Calu3 (cell line): ENCODE data around the gene TMEM132D. TPM values are rescaled to one million over a fixed set of nuclear protein-coding genes. Genes with fewer than 3 reads are reported as not detected.
"Not testable (repeated sequence)": the region's sequence is repeated elsewhere in the genome, so short reads cannot be mapped to it uniquely, and the experiment has no call there.

Source experiments
- BruUV-seq: library from RNA; stranded (reverse); fragments of 400-500 nt; replicated peaks from 2 replicates; lab custom pipeline; 2021; lab: Mats Ljungman, UMichigan
- CTCF ChIA-PET: fragments of 300-600 bp; sonication (Branson Sonifier 250); formaldehyde crosslinking; loops from one replicate; lab custom pipeline; 2022; ENCODE audit warnings: antibody characterized with exemption; lab: Charles Lee
- DNase-seq: peaks from one replicate; pipeline ENCODE4 v3.0.0; 2022
- H3K27ac Mint-ChIP-seq: one replicate; pipeline ENCODE4 v1.8.0; 2022; ENCODE audit warnings: mixed read lengths; ENCODE audit not compliant: unreplicated experiment
- H3K27me3 Mint-ChIP-seq: one replicate; pipeline ENCODE4 v1.8.0; 2022; ENCODE audit warnings: mixed read lengths; ENCODE audit not compliant: unreplicated experiment
- H3K36me3 Mint-ChIP-seq: one replicate; pipeline ENCODE4 v1.8.0; 2022; ENCODE audit warnings: mild to moderate bottlenecking, moderate library complexity, mixed read lengths; ENCODE audit not compliant: insufficient read depth, unreplicated experiment
- H3K4me1 Mint-ChIP-seq: one replicate; pipeline ENCODE4 v1.8.0; 2022; ENCODE audit warnings: mild to moderate bottlenecking, low read depth, mixed read lengths; ENCODE audit not compliant: unreplicated experiment
- H3K4me3 Mint-ChIP-seq: one replicate; pipeline ENCODE4 v1.8.0; 2022; ENCODE audit warnings: mild to moderate bottlenecking, low read depth, moderate library complexity, mixed read lengths; ENCODE audit not compliant: unreplicated experiment
- H3K9me3 Mint-ChIP-seq: one replicate; pipeline ENCODE4 v1.8.0; 2022; ENCODE audit warnings: low read depth, mixed read lengths; ENCODE audit not compliant: unreplicated experiment
- intact Hi-C: fragments of 100-400 bp; cut with micrococcal nuclease; formaldehyde crosslinking; loops from one replicate; pipeline ENCODE4 v1.10.0; 2022; ENCODE audit not compliant: unreplicated experiment
- total RNA-seq: library from RNA; stranded (reverse); gene quantifications from 2 replicates; pipeline ENCODE4 v1.2.3, GENCODE V29; 2022
- TF ChIP-seq, protein P1 (sequence below): fragments of 200-600 bp; IDR thresholded peaks from one replicate; pipeline ENCODE4 v1.8.0; 2022; ENCODE audit warnings: antibody characterized with exemption; ENCODE audit not compliant: unreplicated experiment

TMEM132D gene
- total RNA-seq, 1 experiment from 2014 or later = not detected

GRCh38 chr12:129195081-129195480 lies 708.7 kb downstream of the TMEM132D start:
- Mint-ChIP-seq H3K36me3 (no peaks in the 10 kb centered on the region), H3K27me3 (no peaks in the 10 kb centered on the region), H3K4me1 (no peaks in the 10 kb centered on the region), H3K27ac (no peak overlapping the region), H3K9me3 (peaks cover 9% of the 10 kb centered on the region), H3K4me3 (no peak overlapping the region)
- TF ChIP-seq, protein P1, sequence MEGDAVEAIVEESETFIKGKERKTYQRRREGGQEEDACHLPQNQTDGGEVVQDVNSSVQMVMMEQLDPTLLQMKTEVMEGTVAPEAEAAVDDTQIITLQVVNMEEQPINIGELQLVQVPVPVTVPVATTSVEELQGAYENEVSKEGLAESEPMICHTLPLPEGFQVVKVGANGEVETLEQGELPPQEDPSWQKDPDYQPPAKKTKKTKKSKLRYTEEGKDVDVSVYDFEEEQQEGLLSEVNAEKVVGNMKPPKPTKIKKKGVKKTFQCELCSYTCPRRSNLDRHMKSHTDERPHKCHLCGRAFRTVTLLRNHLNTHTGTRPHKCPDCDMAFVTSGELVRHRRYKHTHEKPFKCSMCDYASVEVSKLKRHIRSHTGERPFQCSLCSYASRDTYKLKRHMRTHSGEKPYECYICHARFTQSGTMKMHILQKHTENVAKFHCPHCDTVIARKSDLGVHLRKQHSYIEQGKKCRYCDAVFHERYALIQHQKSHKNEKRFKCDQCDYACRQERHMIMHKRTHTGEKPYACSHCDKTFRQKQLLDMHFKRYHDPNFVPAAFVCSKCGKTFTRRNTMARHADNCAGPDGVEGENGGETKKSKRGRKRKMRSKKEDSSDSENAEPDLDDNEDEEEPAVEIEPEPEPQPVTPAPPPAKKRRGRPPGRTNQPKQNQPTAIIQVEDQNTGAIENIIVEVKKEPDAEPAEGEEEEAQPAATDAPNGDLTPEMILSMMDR = no peak
- BruUV-seq = no TSS peak
- no peak for DNase-seq
- intact Hi-C loops = no loop called here
- CTCF ChIA-PET = no interaction called here

DNA sequence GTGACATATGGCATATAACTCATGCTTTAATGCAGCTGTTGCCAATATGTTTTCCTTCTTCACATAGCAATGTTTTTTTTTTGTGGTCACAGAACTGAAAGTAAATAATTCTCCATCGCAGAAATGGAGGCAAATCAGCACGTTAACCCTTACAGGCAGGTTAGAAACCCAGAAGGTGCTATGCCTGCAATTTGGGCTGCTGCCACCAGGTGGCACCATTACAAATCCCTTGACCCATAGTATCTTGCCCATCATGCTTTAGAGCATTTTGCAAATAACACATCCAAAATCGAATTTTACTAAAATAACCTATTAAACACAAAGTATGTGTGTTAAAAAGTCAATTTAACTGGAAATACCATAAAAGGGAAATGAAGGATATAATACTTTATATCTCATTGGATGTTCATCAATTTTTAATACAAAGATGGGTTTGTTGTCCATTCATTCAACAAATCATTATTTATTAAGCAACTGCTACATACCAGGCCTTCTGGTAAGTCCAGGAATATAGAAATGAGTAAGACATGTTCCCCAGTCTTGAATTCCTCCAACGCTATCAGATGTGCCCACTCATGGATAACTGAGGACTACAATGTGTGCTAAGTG lies 710.5 kb downstream of the TMEM132D start:
- Mint-ChIP-seq H3K27me3 (no peaks in the 10 kb centered on the region), H3K36me3 (no peaks in the 10 kb centered on the region), H3K9me3 (peaks cover 11% of the 10 kb centered on the region), H3K4me1 (no peaks in the 10 kb centered on the region), H3K4me3 (no peak overlapping the region), H3K27ac (no peak overlapping the region)
- peak; percentile 41 for DNase-seq
- TF ChIP-seq, protein P1 = peak; percentile 87
- CTCF ChIA-PET = interaction anchor here (0.7 kb wide), 1 partner anchor 19 kb away, joined by 3 read pairs; no protein-coding TSS in a partner anchor
- intact Hi-C loops = no loop called here
- no TSS peak for BruUV-seq

GRCh38 chr12:129190827-129191226 lies 713.0 kb downstream of the TMEM132D start:
- Mint-ChIP-seq H3K27me3 (no peaks in the 10 kb centered on the region), H3K9me3 (peaks cover 9% of the 10 kb centered on the region), H3K4me3 (no peak overlapping the region), H3K27ac (no peak overlapping the region), H3K36me3 (no peaks in the 10 kb centered on the region), H3K4me1 (no peaks in the 10 kb centered on the region)
- intact Hi-C loops = no loop called here
- TF ChIP-seq, protein P1 = no peak
- CTCF ChIA-PET = no interaction called here
- DNase-seq = no peak
- no TSS peak for BruUV-seq

DNA sequence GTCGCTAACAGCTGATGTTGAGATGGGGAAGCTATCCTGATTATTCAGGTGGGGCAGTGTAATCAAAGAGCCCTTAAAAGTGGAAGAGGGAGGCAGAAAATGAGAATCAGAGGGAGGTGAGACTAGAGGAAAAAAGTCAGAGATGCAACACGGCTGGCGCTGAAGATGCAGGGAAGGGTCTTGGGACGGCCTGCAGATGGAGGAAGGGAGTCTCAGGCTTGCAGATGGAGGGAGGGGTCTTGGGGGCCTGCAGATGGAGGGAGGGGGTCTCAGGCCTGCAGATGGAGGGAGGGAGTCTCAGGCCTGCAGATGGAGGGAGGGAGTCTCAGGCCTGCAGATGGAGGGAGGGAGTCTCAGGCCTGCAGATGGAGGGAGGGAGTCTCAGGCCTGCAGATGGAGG lies 713.9 kb downstream of the TMEM132D start:
- H3K27ac Mint-ChIP-seq, intact Hi-C loops, DNase-seq, CTCF ChIA-PET, H3K27me3 Mint-ChIP-seq, BruUV-seq, H3K4me3 Mint-ChIP-seq, H3K36me3 Mint-ChIP-seq, H3K9me3 Mint-ChIP-seq, H3K4me1 Mint-ChIP-seq: not testable (repeated sequence)

GRCh38 chr12:129186952-129187351 lies 716.9 kb downstream of the TMEM132D start:
- Mint-ChIP-seq H3K36me3 (no peaks in the 10 kb centered on the region), H3K4me3 (no peak overlapping the region), H3K27me3 (no peaks in the 10 kb centered on the region), H3K9me3 (peaks cover 10% of the 10 kb centered on the region), H3K4me1 (no peaks in the 10 kb centered on the region), H3K27ac (no peak overlapping the region)
- CTCF ChIA-PET = no interaction called here
- no TSS peak for BruUV-seq
- TF ChIP-seq, protein P1 = no peak
- no peak for DNase-seq
- intact Hi-C loops = no loop called here
